GM18907 (cell line): Measurements from ENCODE around the gene SCART1.
"Not testable (repeated sequence)": the region's sequence is repeated elsewhere in the genome, so short reads cannot be mapped to it uniquely, and the experiment has no call there.

Experiments
- ATAC-seq: cut with Tn5 transposase; IDR thresholded peaks from one replicate; pipeline ENCODE4 v1.9.1; 2021; ENCODE audit warnings: mild to moderate bottlenecking, moderate library complexity; ENCODE audit not compliant: unreplicated experiment

SCART1 gene

DNA sequence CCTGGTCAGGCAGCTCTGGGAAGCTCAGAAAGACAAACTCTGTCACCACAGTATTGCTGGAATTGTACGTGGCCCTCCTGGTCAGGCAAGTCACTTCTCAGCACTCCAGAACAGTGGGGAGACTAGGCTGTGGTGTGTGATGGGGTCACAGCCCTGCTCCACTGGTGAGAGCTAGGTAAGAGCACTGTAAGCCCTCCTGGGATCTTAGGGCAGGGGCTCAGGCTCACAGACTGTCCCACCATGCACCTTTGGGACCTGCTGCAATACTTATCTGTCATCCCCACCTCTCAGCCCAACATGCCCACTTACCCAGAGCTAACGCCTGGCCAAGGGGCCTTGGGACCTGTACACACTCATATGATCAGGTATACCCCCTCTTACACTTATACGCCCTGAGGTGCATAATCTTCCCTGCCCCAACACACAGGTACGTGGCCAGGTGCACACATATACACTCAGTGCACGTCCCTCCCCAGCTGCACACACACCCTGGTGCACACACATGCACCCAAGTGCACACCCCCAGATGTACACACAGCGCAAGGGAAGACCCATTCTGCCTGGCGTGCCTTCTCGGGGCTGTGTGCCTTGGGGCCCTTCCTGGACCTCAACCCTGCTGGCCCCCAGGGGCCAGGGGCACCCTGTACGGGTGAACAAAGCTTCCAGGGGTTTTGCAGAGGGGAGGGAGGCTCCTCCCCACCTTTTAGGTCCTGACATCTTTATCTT lies 21.7 kb upstream of the SCART1 start:
- not testable (repeated sequence) for ATAC-seq

DNA sequence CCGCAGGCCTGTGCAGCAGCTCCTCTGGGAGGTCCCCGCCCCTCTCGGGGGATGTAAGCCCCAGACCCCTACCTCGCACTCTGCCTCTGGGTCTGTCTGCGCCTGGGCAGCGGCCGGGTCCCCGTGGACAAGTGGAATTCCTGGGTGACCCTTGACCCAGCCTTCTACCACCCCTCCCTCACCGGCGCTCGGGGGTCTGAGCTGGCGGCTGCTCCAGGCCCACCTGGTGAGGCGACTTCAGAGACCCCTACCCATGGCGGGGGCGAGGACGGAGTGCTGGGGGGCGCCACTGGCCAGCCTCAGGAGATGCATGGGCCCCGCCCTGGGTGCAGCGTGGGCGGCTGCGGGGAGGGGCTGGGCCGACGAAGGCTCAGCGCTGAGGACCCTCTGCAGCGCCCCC lies 21.0 kb upstream of the SCART1 start:
- ATAC-seq: not testable (repeated sequence)

DNA sequence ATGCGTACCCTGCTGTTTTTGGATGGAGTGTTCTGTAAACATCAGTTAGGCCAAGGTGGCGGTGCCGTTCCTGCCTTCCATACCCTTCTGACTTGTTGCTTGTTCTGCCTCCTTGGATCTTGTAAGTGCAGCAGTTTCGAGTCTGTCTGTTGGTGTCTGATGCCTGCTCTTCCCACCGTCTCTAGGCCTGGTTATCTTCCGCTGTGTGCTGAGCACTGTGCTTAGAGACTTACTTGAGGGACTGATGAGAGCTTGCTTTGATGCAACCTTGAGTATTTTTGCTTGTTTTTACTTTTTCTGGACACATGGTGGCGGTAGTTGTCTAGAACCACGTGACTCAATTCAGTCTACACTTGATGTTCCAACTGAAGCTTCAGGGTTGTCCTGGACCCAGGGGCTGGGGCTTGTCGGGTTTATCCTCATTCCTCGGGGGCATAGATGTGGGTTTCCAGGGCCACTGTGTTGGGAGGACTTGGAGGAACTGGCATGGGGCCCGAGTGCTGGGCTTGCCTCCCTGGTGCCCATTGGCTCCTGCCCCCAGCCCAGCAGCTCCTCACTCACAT lies 15.0 kb upstream of the SCART1 start:
- ATAC-seq: no peak

DNA sequence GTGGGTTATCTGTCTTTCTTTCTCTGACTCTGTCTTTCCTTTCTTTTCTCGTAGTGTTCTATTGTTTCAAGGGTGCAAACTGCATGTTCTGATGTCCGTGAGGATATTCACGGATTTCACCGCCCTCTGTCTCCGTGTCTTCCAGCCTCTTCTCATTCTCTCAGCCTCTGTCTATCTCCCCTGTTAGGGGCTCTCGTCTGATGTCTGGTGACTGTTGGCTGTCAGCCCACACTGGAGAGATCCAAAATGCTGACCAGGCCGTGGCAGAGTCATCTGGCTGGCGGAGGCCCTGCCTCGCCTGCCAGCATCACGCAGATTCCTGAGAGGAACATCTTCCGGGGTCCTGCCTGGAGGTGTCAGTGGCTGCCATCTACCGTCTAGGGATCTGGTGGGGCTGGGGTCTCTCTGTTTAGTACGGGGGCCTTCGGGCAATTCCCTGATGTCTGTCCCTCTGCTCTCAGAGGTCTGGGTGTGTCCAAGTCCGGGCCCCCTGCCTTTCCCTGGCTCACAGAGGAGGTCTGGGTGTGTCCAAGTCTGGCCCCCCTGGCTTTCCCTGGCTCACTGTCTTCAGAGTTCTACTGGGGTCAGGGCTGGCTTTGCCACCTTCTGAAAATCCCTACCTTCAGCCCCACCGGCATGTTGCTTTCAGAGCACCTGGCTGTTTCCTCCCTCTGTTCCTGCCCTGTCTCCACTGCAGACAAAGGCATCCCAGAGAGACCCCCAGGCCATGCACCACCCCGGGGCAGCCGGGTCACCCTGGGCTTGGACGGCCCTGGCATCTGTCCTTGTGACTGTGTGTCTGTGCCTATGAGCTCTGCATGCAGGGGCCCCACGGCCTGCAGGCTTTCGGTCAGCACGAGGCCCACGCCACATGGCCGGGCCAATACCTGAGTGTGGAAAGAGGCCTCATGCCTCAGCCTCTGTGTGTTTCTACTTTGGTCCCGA lies 14.0 kb upstream of the SCART1 start:
- ATAC-seq: no peak

DNA sequence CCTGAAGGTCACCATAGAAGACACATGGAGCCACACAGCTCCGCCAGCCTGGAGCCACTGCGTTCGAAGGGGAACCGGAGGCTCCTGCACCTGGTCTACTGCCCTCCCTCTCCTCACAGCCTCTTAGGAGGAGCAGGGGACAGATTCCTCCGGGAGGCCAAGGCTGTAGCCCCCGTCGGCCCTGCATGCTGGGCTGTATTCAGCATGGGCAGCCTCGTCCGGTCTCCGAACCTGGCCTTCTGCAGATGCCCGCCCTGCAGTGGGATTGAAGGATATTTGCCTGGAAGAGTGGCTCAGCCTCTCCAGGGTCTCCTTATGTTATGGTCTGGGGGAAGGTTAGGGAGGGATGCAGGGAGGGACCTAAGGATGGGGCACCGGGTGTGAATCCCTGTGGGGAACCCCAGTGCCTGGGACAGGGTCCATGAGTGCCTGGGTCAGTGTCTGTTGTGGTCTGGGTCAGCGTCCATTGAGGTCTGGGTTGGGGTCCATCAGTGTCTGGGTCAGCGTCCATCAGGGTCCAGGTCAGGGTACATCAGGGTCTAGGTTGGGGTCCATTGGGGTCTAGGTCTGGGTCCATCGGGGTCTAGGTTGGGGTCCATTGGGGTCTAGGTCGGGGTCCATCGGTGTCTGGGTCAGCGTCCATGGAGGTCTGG lies 13.0 kb upstream of the SCART1 start:
- no peak for ATAC-seq

DNA sequence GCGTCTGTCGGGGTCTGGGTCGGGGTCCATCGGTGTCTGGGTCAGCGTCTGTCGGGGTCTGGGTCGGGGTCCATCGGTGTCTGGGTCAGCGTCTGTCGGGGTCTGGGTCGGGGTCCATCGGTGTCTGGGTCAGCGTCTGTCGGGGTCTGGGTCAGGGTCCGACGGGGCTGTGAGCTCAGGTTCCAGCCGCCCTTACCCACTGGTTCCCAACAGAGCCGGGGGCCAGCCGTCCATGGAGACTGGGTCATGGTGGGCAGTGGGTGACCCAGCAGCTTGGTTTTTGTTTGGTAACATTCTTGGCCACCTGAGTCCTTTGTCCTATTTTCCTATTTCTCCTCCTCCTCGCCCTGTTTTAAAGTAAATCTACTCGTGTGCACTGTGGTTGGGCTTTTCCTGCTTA lies 12.4 kb upstream of the SCART1 start:
- ATAC-seq: not testable (repeated sequence)

DNA sequence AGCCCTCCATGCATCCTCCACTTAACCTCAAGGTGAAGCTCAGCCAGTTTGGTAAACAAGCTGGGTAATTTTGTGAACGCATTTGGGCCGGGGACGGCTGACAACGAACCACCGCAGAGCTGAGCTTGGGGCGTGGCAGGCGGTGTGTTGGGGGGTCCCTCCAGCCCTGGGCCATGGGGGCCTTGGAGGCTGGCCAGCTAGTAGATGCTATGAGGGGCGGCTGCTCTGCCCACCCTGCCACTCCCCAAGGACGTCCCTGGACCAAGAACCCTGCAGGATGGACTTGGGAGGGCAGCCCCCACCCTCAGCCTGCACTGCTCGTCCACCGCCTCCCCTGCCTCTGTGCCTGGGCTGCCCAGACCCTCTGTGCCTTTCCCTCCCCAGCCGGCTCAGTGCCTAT lies 12.0 kb upstream of the SCART1 start:
- ATAC-seq: no peak

DNA sequence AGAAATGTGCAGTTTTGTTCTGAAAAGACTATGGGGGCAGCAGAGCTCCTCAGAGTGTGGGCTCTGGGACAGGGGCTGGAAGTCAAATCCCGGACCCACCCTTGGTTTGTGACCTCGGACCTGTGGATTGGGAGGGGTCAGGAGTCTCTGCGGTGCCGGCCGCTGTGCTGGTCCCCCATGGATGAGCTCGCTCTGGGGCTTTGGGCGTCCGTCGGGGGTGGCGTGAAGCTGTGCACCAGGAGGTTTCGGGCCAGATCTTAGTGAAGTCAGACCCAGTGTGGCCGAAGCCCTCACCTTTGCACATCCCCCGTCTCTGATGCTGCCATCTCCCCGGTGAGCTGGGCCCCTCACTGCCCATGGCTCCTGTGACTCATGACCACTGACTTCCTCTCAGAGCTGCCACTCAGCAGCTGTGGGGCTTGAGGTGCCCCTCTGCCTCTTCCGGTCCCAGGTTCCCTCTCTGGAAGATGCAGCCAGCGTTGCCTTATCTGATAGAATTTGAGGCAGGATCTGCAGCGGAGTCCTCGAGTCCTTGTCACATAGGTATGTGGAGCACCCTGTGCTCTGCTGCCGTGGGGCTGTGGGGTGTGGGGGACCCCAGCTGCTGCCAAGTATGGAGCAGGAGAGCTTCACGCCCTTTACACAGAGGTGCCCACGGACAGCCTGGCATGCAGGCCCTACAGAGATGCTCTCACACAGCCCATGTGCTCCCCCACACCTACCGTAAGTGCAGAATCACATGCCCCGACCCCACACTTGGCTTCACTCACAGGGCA lies 11.4 kb upstream of the SCART1 start:
- ATAC-seq: no peak

DNA sequence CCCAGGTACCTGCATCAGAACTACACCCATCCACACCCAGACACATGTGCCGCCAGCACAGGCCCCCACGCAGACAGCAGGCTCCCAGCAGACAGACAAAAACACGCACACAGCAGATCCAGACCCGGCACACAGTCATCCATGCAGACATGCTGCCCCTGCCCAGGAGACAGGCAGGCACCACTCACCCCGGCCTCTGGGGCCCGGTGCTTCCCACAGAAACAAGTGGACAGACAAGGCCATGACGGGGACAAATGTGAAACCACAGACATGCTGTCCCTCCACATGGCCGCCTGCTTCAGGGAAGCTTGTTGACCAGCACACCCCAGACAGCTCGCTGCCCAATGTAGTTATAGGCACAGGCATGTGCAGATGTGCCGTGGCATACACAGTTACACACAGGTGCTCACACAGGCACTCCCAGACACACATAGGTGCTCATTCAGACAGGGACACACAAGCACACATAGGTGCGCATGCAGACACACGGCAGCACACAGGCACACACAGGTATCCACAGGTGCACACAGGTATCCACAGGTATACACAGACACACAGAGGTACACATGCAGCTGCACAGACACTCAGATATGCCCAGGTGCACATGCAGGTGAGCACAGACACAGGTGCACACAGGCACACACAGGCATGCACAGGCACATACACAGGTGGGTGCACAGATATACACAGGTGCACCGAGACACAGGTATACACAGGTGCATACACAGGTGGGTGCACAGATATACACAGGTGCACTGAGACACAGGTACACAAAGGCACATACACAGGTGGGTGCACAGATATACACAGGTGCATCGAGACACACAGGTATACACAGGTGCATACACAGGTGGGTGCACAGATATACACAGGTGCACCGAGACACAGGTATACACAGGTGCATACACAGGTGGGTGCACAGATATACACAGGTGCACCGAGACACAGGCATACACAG lies 10.5 kb upstream of the SCART1 start:
- no peak for ATAC-seq

DNA sequence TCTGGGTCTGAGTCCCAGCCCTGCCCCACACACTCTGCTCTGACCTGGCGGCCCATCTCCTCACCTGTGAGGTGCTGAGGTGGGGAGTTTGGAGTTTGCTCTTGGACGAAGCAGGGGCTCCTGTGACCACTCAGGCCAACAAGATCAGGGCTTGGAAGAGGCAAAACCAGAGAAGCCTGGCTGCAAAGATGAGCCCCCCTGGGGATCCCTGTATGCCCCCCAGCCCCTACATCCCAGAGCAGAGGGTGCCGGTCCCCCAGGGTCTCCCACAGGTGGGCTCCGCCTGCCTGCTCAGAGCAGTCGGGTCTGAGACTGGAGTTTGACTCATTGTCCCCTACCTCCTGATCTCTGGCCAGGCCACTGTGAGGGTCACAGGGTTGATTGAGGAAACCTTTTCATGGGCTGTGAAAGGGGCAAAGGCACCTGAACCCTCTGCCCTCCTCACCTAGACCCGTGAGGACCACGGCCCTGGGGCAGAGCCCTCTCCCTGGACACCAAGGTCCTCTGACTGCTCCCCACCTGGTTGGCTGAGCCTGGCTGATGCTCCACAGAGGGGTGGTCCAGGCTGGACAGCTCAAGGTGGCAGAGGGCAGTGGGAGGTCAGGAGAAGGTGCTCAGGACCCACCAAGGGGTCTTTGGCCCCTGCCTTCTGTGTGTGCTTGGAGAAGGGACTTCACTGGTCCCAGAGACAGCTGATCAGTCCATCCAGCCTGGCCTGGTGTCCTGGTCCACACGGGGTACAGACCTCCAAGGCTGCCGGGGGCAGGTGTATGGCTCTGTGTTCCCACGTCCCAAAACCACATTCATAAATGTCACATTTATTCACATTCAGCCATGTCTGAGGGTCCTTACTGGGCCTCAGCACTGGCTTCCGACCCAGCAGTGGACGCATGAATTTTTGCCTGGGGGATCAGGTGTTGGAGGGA lies 9.1 kb upstream of the SCART1 start:
- ATAC-seq: no peak

DNA sequence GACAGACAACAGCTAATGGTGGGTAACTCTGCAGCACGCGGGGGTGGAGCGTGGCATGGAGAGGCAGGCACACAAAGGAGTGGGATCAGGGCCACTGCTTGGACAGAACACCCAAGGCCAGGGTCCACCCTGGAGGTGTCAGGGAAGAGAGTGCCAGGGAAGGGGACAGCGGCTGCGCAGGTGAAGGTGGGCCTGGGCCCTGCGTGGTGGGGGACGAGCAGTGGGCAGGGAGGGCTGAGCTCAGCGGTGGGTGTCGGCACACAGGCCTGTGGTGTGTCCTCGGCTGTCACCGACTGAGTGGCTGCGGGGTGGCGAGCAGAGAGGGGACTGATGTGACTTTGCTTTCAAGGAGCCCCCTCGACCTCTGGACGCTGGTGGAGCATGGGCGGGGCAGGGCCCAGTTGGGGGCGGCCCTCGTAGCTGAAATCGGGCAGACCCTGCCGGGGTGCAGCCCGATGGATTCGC lies 8.4 kb upstream of the SCART1 start:
- ATAC-seq: no peak

DNA sequence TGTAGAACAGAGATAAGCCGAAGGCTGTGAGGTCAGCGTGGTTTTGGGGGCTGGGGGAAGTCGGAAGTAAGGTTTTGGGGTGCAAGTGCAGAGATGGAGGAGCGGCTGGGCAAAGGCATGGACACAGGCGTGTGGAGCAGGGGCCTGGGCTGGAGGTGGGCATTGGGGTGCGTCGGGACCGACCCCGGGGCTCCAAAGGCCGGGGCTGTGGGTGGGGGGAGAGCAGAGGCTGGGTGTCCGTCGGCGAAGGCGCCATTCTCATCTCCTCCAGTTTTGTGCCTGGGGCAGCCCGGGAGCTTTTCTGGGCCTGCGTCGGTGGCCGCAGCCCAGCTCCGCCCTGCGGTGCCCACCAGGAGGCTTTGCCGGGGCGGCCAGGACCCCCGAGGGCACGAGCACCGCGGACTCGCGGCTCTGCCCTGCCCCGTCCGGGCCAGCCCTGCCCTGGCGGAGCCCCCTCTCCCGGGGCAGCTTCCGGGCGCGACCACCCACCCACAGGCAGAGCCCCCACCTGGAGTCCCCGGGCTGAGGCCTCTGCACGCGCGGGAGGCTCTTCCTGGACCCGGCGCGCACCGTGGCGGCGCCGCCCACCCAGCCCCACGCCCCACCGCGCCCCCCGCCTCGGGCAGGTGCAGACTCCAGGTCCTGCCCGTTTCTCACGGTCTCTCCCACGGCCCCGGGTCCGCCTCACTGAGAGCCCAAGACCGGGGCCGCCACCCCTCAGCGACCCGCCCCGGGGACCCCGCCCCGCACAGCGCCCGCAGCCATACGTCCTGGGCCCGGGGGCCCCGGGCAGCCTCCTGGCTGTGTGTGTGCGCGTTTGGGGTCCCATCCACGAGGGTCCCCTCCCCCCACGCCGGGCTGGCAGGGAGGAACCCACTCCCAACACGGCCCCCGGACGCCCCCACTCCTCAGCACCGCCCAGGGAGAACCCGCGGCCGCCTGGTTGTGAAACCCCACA lies 7.7 kb upstream of the SCART1 start:
- ATAC-seq: no peak

DNA sequence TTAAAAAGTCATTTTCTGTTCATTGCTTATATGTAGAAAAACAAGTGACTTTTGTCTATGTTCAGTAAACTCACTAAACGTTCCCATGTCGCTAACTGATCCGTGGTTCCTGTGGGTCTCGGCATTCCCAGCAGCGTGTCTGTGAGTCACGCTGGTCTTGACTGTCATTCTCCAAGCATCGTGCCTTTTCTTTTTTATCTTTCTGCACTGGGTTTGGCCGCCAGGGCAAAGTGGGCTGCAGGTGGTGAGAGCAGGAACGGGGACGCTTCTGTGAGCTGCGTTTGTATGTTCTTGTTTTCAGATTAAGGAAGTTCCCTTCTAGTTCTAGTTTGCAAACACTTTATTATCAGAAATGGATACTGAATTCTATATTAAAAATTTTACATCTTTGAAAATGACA lies 6.8 kb upstream of the SCART1 start:
- ATAC-seq: no peak

DNA sequence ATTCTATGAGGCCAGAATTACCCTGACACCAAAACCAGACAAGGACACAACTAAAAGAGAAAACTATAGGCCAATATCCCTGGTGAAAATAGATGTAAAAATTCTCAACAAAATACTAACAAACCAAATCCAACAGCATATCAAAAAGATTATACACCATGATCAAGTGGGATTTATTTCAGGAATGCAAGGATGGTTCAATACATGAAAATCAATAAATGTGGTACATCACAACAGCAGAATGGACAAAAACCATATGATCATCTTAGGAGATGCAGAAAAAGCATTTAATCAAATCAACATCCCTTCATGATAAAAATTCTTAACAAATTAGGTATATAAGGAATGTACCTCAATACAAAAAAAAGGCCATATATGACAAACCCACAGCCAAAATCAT lies 5.6 kb upstream of the SCART1 start:
- no peak for ATAC-seq

DNA sequence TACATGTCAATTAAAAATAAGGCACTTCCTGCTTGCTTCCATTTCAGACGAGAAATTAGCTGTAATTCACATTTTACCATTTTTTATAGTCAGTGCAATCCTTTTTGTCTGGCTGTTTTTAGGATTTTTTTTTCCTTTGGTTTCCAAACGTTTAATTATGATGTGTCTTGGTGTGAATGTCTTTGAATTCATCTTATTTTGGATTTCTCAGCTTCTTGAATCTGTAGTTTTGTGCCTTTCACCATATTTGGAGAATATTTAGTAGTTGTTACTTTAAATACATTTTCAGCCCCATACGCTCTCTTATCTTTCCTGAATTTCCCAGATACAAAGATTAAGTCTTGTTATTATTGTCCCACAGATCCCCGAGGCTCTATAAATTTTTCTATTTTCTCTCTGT lies 2.4 kb upstream of the SCART1 start:
- ATAC-seq: no peak

DNA sequence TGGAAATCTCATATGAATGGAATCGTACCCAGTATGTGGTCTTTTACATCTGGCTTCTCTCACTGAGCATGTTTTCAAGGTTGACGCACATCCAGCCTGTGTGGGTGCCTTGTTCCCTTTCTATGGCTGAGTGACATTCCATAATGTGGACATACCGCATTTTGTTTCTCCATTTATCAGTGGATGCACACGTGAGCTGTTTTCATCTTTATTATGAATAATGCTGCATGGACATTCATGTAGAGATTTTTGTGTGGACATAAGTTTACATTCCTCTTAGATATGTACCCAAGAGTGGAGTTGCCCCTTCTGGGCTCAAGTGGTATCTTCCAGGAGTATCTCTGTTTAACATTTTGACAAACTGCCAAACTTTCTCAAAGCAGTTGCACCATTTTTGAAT lies 1.3 kb upstream of the SCART1 start:
- ATAC-seq: no peak

DNA sequence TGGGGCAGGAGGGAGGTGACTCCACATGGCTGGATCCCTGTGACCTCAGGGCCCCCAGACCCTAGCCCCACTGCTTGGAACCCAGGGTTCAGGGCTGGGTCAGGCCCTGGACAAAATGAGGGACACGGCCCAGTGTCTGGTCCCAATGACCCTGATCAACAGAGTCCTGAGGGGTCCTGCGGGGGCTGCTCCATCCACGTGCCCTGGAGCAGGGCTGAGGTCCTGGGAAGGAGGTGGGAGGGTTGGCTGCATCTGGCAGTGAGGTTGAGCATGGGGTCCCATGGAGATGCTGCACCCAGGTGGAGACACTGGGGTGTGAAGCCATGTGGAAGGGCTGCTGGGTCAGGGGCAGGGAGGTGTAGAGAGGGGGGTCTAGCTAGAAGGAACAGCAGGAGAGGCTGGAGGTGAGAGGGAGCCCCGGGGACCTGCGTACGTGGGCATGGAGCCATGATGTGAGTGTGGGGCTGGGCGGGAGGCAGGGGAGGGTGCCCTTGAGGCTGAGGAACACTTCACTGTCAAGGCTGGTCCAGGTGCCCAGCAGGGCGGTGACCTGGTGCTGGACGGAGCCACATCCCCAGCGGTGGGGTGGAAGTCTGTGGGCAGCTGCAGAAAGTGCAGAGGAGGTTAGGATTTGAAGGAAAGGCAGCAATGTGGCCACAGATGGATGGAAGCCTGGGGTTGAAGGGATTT lies 604 bp downstream of the SCART1 start:
- no peak for ATAC-seq
